GM12864 (cell line): ENCODE data around the gene STOX1.
"Not testable (repeated sequence)": the region's sequence is repeated elsewhere in the genome, so short reads cannot be mapped to it uniquely, and the experiment has no call there.

ENCODE experiments used
- DNase-seq: peaks from one replicate; pipeline ENCODE4 v3.0.0-alpha.2; 2011; ENCODE audit warnings: low read depth
- H3K4me3 ChIP-seq: 2 replicates; pipeline ENCODE4 v1.5.1; 2011; ENCODE audit warnings: mild to moderate bottlenecking, low read depth, low read length, control low read depth
- TF ChIP-seq, protein P1 (sequence below): IDR thresholded peaks from 2 replicates; pipeline ENCODE4 v1.5.1; 2011; ENCODE audit warnings: low read depth, mild to moderate bottlenecking, moderate library complexity, low read length, control low read depth, inconsistent platforms; ENCODE audit errors: missing control alignments

The STOX1 gene

DNA sequence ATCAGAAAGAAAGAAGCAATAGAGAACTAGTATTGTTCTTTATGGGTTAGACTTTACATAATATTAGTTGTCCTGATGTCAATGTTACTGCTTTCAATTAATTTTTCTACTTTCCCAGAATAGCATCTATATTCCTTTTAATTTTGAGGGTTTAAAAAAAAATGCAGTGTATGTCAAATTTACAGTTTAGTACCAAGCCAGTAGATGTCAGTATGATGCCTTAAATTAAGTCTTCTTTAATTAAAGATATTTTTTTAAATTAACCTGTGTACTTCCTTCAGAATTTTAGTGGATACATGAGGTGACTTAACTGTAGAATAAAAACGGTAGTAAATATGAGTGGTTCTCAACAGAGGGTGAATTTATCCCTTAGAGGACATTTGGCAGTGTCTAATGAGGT, 35.2 kb upstream of the STOX1 start:
- TF ChIP-seq, protein P1, sequence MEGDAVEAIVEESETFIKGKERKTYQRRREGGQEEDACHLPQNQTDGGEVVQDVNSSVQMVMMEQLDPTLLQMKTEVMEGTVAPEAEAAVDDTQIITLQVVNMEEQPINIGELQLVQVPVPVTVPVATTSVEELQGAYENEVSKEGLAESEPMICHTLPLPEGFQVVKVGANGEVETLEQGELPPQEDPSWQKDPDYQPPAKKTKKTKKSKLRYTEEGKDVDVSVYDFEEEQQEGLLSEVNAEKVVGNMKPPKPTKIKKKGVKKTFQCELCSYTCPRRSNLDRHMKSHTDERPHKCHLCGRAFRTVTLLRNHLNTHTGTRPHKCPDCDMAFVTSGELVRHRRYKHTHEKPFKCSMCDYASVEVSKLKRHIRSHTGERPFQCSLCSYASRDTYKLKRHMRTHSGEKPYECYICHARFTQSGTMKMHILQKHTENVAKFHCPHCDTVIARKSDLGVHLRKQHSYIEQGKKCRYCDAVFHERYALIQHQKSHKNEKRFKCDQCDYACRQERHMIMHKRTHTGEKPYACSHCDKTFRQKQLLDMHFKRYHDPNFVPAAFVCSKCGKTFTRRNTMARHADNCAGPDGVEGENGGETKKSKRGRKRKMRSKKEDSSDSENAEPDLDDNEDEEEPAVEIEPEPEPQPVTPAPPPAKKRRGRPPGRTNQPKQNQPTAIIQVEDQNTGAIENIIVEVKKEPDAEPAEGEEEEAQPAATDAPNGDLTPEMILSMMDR = no peak
- DNase-seq = no peak

DNA sequence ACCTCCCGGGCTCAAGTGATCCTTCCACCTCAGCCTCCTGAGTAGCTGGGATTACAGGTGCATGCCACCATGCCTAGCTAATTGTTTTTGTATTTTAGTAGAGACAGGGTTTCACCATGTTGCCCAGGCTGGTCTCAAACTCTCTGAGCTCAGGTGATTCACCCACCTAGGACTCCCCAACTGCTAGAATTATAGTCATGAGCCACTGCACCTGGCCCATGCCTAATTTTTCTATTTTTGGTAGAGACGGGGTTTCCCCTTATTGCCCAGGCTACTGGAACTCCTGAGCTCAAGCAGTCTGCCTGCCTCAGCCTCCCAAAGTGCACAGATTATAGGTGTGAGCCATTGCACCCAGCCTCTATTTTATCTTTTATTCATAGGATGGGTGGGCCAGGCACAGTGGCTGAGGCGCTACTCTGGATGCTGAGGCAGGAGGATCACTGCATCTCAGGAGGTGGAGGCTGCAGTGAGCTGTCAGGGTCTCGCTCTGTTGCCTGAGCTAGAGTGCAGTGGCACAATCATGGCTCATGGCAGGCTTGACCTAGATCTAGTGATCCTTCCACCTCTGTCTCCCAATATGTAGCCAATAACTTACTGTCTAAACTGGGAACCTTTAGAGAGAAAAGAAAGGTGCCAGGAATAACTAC, 31.3 kb upstream of the STOX1 start:
- H3K4me3 ChIP-seq = no peak overlapping the region
- TF ChIP-seq, protein P1 = no peak
- no peak for DNase-seq

More for the DNA sequence above, 35.2 kb upstream of the STOX1 start:
- H3K4me3 ChIP-seq = no peak overlapping the region

DNA sequence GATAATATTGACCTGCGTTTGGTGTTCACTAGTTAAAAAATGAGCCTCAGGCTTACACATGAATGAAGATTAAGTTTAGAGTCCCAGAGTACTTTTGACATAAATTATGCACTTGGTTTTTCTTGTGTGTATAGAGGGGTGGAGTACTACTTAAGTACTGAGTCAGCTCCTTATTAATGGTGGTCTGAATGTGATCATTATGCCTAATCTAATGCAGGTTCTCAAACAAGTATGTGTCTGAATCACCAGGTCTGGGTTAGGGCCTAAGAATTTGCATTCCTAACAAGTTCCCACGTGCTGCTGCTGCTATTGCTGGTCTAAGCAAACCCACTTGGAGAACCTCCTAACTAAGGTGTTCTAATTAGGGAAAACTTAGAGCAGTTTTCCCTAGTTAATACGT, 30.7 kb upstream of the STOX1 start:
- TF ChIP-seq, protein P1 = no peak
- DNase-seq = no peak
- no peak overlapping the region for H3K4me3 ChIP-seq

DNA sequence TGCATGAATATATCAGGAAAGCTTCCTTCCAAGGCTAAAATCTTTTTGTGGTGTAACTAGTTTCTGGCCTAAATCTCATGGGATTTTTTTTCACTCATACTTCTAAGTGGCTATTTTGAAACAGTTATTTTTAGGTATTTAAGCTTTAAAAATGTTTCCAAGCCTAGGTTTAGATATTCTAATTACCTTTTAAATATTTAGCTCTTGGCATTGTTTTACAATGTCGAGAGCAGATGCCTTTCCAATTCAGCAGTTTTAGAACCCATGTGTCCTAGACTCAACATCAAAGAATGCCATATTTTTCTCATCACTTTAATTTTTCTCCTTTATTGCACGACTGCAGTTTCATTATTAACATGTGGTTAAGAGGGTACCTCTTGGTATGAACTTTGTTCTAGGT, 27.1 kb upstream of the STOX1 start:
- no peak for DNase-seq
- no peak overlapping the region for H3K4me3 ChIP-seq

DNA sequence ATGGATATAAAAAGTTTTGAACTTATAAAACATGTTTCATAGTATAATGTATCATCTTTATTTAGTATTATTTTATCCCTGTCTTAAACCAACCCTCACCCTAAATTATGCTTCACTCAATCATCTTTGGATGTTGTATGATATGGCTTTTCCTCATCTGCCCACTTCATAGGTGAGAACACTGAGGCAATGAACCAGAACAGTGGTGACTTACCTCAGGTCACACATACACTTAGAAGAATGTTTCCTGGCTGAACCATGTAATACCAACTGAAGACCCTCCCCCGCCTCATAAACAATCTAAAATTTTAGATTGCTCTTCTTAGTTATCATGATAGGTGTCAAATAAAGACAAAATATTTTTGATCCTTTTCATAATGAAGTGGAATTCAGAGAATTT, 22.6 kb upstream of the STOX1 start:
- no peak for DNase-seq
- TF ChIP-seq, protein P1 = no peak
- no peak overlapping the region for H3K4me3 ChIP-seq

More for the DNA sequence above, 27.1 kb upstream of the STOX1 start:
- TF ChIP-seq, protein P1 = no peak

DNA sequence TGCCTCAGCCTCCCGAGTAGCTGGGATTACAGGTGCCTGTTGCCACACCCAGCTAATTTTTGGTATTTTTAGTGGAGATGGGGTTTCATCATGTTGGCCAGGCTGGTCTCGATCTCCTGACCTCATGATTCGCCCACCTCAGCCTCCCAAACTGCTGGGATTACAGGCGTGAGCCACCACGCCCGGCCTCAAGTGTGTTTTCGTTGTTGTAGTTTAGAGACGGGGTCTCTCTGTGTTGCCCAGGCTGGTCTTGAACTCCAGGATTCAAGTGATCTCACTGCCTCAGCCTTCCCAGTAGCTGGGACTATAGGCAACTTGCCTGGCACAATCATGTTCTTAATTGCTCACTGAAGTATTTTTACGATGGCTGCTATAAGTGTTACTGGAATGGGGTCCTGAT, 16.5 kb upstream of the STOX1 start:
- not testable (repeated sequence) for DNase-seq, H3K4me3 ChIP-seq

DNA sequence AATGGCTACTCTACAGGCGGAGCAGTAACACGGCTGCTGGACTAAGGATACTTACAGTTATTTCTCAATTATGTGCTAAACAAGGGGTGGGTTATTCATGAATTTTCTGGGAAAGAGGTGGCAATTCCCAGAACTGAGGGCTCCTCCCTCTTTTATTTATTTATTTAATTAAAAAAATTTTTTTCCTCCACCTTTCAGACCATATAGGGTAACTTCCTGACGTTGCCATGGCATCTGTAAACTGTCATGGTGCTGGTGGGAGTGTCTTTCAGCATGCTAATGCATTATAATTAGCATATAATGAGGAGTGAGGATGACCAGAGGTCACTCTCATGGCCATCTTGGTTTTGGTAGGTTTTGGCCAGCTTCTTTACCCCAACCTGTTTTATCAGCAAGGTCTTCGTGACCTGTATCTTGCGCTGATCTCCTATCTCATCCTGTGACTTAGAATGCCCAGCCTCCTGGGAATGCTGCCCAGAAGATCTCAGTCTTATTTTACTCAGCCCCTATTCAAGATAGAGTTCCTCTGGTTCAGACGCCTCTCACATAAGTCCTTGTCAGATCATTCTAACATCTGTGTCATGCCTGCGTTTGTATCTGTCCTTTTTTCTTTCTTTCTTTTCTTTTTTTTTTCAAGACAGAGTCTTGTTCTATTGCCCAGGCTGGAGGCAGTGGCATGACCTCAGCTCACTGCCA, 15.9 kb upstream of the STOX1 start:
- TF ChIP-seq, protein P1 = no peak
- DNase-seq = no peak
- H3K4me3 ChIP-seq = no peak overlapping the region
